ENCODE measurements around the gene MLLT10. TPM values are rescaled to one million over a fixed set of nuclear protein-coding genes. Genes with fewer than 3 reads are reported as not detected.

Gene MLLT10
- total and polyA plus RNA-seq, 4 donors, result 20.6 to 97.8 (median 35.7) TPM

GRCh38 chr10:21742740-21743412, 208.8 kb downstream of the MLLT10 start:
- DNase-seq (no peak), ATAC-seq (ENCODE audit: insufficient read depth, low FRiP score) (no peak)
- TF ChIP-seq, protein P1, sequence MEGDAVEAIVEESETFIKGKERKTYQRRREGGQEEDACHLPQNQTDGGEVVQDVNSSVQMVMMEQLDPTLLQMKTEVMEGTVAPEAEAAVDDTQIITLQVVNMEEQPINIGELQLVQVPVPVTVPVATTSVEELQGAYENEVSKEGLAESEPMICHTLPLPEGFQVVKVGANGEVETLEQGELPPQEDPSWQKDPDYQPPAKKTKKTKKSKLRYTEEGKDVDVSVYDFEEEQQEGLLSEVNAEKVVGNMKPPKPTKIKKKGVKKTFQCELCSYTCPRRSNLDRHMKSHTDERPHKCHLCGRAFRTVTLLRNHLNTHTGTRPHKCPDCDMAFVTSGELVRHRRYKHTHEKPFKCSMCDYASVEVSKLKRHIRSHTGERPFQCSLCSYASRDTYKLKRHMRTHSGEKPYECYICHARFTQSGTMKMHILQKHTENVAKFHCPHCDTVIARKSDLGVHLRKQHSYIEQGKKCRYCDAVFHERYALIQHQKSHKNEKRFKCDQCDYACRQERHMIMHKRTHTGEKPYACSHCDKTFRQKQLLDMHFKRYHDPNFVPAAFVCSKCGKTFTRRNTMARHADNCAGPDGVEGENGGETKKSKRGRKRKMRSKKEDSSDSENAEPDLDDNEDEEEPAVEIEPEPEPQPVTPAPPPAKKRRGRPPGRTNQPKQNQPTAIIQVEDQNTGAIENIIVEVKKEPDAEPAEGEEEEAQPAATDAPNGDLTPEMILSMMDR (IDR thresholded peaks at IDR 0.05; ENCODE audit: control extremely low read depth, extremely low read depth), result no peak
- H3K9me3 ChIP-seq (ENCODE audit: control insufficient read depth in 4 of 4, insufficient read depth in 3 of 4, low read length in 3 of 4), result peaks cover 0 to 4% (median 0%) of the 10 kb centered on the region in 4 donors
- no peaks in the 10 kb centered on the region for H3K27me3 ChIP-seq (ENCODE audit: control insufficient read depth in 3 of 3, insufficient read depth in 3 of 3, low read length in 2 of 3)
- peaks cover 0 to 2% (median 0%) of the 10 kb centered on the region in 5 donors for H3K4me1 ChIP-seq (ENCODE audit: control insufficient read depth in 5 of 5, insufficient read depth in 5 of 5, low read length in 5 of 5)
- no peak overlapping the region for H3K9ac ChIP-seq (ENCODE audit: insufficient read depth in 1 of 2, low read length in 2 of 2)
- WGBS, 2 donors, result 87 to 93% methylated on average over 5 of the region's 5 CpGs
- H3K27ac ChIP-seq (ENCODE audit: low read depth in 1 of 2, low read length in 1 of 2), result no peak overlapping the region
- peaks cover 16 to 46% (median 24%) of the 10 kb centered on the region in 4 donors for H3K36me3 ChIP-seq (ENCODE audit: control insufficient read depth in 4 of 4, insufficient read depth in 4 of 4, low read length in 4 of 4)
- H3K4me3 ChIP-seq, result no peak overlapping the region

DNA sequence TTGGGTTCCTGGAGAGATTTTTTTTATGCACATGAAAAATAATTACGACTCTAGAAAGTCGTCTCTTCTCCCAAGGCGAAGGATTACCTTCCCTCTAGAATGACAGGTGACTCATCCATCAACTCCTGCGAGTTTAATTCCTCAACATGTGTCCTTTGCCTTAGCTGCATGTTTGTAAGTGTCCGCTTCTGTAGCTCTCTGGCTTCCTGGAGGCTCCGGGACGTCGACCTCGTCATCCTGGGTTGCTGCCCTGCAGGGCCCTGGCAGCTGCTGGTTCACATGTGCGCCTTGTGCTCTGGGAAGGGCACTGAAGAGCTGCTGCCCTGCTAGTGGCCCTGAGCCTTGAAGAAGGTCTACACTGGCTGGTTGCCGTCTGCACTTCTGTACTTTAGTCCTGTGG, 210.2 kb downstream of the MLLT10 start:
- TF ChIP-seq, protein P1 (IDR thresholded peaks at IDR 0.05; ENCODE audit: control extremely low read depth, extremely low read depth), result no peak
- Histone ChIP-seq H3K27ac (ENCODE audit: low read depth in 1 of 2, low read length in 1 of 2) (peak overlapping the region in 1 of 2 donors; percentile 15), H3K9me3 (ENCODE audit: control insufficient read depth in 4 of 4, insufficient read depth in 3 of 4, low read length in 3 of 4) (peaks cover 0 to 4% (median 0%) of the 10 kb centered on the region in 4 donors), H3K36me3 (ENCODE audit: control insufficient read depth in 4 of 4, insufficient read depth in 4 of 4, low read length in 4 of 4) (peaks cover 13 to 42% (median 19%) of the 10 kb centered on the region in 4 donors), H3K4me3 (no peak overlapping the region), H3K9ac (ENCODE audit: insufficient read depth in 1 of 2, low read length in 2 of 2) (no peak overlapping the region), H3K4me1 (ENCODE audit: control insufficient read depth in 5 of 5, insufficient read depth in 5 of 5, low read length in 5 of 5) (no peaks in the 10 kb centered on the region), H3K27me3 (ENCODE audit: control insufficient read depth in 3 of 3, insufficient read depth in 3 of 3, low read length in 2 of 3) (no peaks in the 10 kb centered on the region)
- ATAC-seq (ENCODE audit: insufficient read depth, low FRiP score) (no peak), DNase-seq (no peak)
- 88 to 93% methylated on average over 11 of the region's 11 CpGs for WGBS, 2 donors

GRCh38 chr10:21746118-21746517, 212.1 kb downstream of the MLLT10 start:
- DNase-seq (no peak), ATAC-seq (ENCODE audit: insufficient read depth, low FRiP score) (no peak)
- H3K9ac ChIP-seq (ENCODE audit: insufficient read depth in 1 of 2, low read length in 2 of 2), result no peak overlapping the region
- H3K9me3 ChIP-seq (ENCODE audit: control insufficient read depth in 4 of 4, insufficient read depth in 3 of 4, low read length in 3 of 4), result peaks cover 0 to 4% (median 0%) of the 10 kb centered on the region in 4 donors
- TF ChIP-seq, protein P1 (IDR thresholded peaks at IDR 0.05; ENCODE audit: control extremely low read depth, extremely low read depth), result no peak
- H3K27me3 ChIP-seq (ENCODE audit: control insufficient read depth in 3 of 3, insufficient read depth in 3 of 3, low read length in 2 of 3), result no peaks in the 10 kb centered on the region
- H3K36me3 ChIP-seq (ENCODE audit: control insufficient read depth in 4 of 4, insufficient read depth in 4 of 4, low read length in 4 of 4), result peaks cover 13 to 28% (median 15%) of the 10 kb centered on the region in 4 donors
- H3K4me1 ChIP-seq (ENCODE audit: control insufficient read depth in 5 of 5, insufficient read depth in 5 of 5, low read length in 5 of 5), result no peaks in the 10 kb centered on the region
- H3K27ac ChIP-seq (ENCODE audit: low read depth in 1 of 2, low read length in 1 of 2), result no peak overlapping the region
- WGBS, 2 donors, result 73 to 87% methylated on average over 6 of the region's 6 CpGs
- no peak overlapping the region for H3K4me3 ChIP-seq

All from lung (tissue), 12 donors.